ENCODE data around the gene PKN3. TPM values are rescaled to one million over a fixed set of nuclear protein-coding genes. Genes with fewer than 3 reads are reported as not detected.
A peak's percentile ranks its signal among the peaks of the same experiment; 100 is the strongest.
"Not testable (repeated sequence)": the region's sequence is repeated elsewhere in the genome, so short reads cannot be mapped to it uniquely, and the experiment has no call there.

PKN3 gene
- total RNA-seq, 1 donor from 2014 or later = 3.1 TPM

GRCh38 chr9:128696923-128697707, 5.2 kb upstream of the PKN3 start:
- DNase-seq (ENCODE audit: low read depth) = no peak
- H3K36me3 Mint-ChIP-seq (ENCODE audit: low read depth, unreplicated experiment) = peaks cover 7% of the 10 kb centered on the region
- TF ChIP-seq EZH2 (IDR thresholded peaks at IDR 0.05; ENCODE audit: insufficient read depth, low read length) (no peak), CTCF (IDR thresholded peaks at IDR 0.05; ENCODE audit: insufficient read depth, low read depth, low read length) (no peak)

GRCh38 chr9:128699096-128699795, 3.1 kb upstream of the PKN3 start:
- not testable (repeated sequence) for H3K27ac ChIP-seq (ENCODE audit: low read depth, low read length); H3K4me3 Mint-ChIP-seq (ENCODE audit: unreplicated experiment); H3K4me3 ChIP-seq (ENCODE audit: insufficient read depth, low read depth, low read length); H3K9me3 ChIP-seq (ENCODE audit: insufficient read depth, low read depth, low read length); H3K4me1 ChIP-seq (ENCODE audit: insufficient read depth, low read length); H3K4me2 ChIP-seq (ENCODE audit: low read length); H3K27me3 ChIP-seq (ENCODE audit: insufficient read depth, low read length); H3K9ac ChIP-seq (ENCODE audit: low read length); H3K27me3 Mint-ChIP-seq (ENCODE audit: low read depth, unreplicated experiment); FAIRE-seq; H3K79me2 ChIP-seq (ENCODE audit: insufficient read depth, low read length); DNase-seq (ENCODE audit: low read depth); H3K27ac Mint-ChIP-seq (ENCODE audit: unreplicated experiment); H3K36me3 Mint-ChIP-seq (ENCODE audit: low read depth, unreplicated experiment); H2AFZ ChIP-seq (ENCODE audit: low read depth, low read length); H3K9me3 Mint-ChIP-seq (ENCODE audit: unreplicated experiment); H3K4me1 Mint-ChIP-seq (ENCODE audit: low read depth, unreplicated experiment)
- peaks cover 18% of the 10 kb centered on the region for H4K20me1 ChIP-seq (ENCODE audit: insufficient read depth, low read length)
- H3K36me3 ChIP-seq (ENCODE audit: insufficient read depth, low read length) = peaks cover 10% of the 10 kb centered on the region

More at GRCh38 chr9:128696923-128697707, 5.2 kb upstream of the PKN3 start:
- Histone ChIP-seq H3K27ac (ENCODE audit: low read depth, low read length) (no peak overlapping the region), H3K9me3 (ENCODE audit: insufficient read depth, low read depth, low read length) (no peaks in the 10 kb centered on the region), H3K9ac (ENCODE audit: low read length) (no peak overlapping the region), H4K20me1 (ENCODE audit: insufficient read depth, low read length) (peaks cover 39% of the 10 kb centered on the region), H3K4me2 (ENCODE audit: low read length) (no peak overlapping the region), H3K4me1 (ENCODE audit: insufficient read depth, low read length) (peaks cover 4% of the 10 kb centered on the region), H3K4me3 (ENCODE audit: insufficient read depth, low read depth, low read length) (no peak overlapping the region), H2AFZ (ENCODE audit: low read depth, low read length) (no peak overlapping the region), H3K36me3 (ENCODE audit: insufficient read depth, low read length) (peaks cover 30% of the 10 kb centered on the region), H3K27me3 (ENCODE audit: insufficient read depth, low read length) (no peaks in the 10 kb centered on the region), H3K79me2 (ENCODE audit: insufficient read depth, low read length) (peaks cover 13% of the 10 kb centered on the region)
- no peak for FAIRE-seq
- Mint-ChIP-seq H3K27ac (ENCODE audit: unreplicated experiment) (peak overlapping the region; percentile 18), H3K4me3 (ENCODE audit: unreplicated experiment) (no peak overlapping the region), H3K4me1 (ENCODE audit: low read depth, unreplicated experiment) (peaks cover 3% of the 10 kb centered on the region), H3K27me3 (ENCODE audit: low read depth, unreplicated experiment) (no peaks in the 10 kb centered on the region), H3K9me3 (ENCODE audit: unreplicated experiment) (no peaks in the 10 kb centered on the region)

GRCh38 chr9:128701227-128701854, 962 bp upstream of the PKN3 start:
- FAIRE-seq (no peak), DNase-seq (ENCODE audit: low read depth) (no peak)
- Histone ChIP-seq H3K4me3 (ENCODE audit: insufficient read depth, low read depth, low read length) (no peak overlapping the region), H3K4me1 (ENCODE audit: insufficient read depth, low read length) (peaks cover 4% of the 10 kb centered on the region), H3K9ac (ENCODE audit: low read length) (no peak overlapping the region), H3K36me3 (ENCODE audit: insufficient read depth, low read length) (peaks cover 1% of the 10 kb centered on the region), H3K27me3 (ENCODE audit: insufficient read depth, low read length) (no peaks in the 10 kb centered on the region), H2AFZ (ENCODE audit: low read depth, low read length) (no peak overlapping the region), H3K9me3 (ENCODE audit: insufficient read depth, low read depth, low read length) (no peaks in the 10 kb centered on the region), H3K27ac (ENCODE audit: low read depth, low read length) (no peak overlapping the region), H4K20me1 (ENCODE audit: insufficient read depth, low read length) (peaks cover 8% of the 10 kb centered on the region), H3K79me2 (ENCODE audit: insufficient read depth, low read length) (no peaks in the 10 kb centered on the region), H3K4me2 (ENCODE audit: low read length) (no peak overlapping the region)
- no peaks in the 10 kb centered on the region for H3K27me3 Mint-ChIP-seq (ENCODE audit: low read depth, unreplicated experiment)
- TF ChIP-seq EZH2 (IDR thresholded peaks at IDR 0.05; ENCODE audit: insufficient read depth, low read length) (no peak), CTCF (IDR thresholded peaks at IDR 0.05; ENCODE audit: insufficient read depth, low read depth, low read length) (no peak)
- no peaks in the 10 kb centered on the region for H3K9me3 Mint-ChIP-seq (ENCODE audit: unreplicated experiment)
- peaks cover 2% of the 10 kb centered on the region for H3K4me1 Mint-ChIP-seq (ENCODE audit: low read depth, unreplicated experiment)
- no peak overlapping the region for H3K27ac Mint-ChIP-seq (ENCODE audit: unreplicated experiment)
- no peak overlapping the region for H3K4me3 Mint-ChIP-seq (ENCODE audit: unreplicated experiment)
- H3K36me3 Mint-ChIP-seq (ENCODE audit: low read depth, unreplicated experiment) = peaks cover under 1% of the 10 kb centered on the region
